Amniotic epithelial cell (primary cell): ENCODE measurements around the gene AGRN.
A peak's percentile ranks its signal among the peaks of the same experiment; 100 is the strongest.
"Not testable (repeated sequence)": the region's sequence is repeated elsewhere in the genome, so short reads cannot be mapped to it uniquely, and the experiment has no call there.

Experiments used
- DNase-seq: peaks from one replicate; pipeline ENCODE4 v3.0.0-alpha.2; 2010; ENCODE audit warnings: low read depth

Gene AGRN

GRCh38 chr1:1053682-1054081 lies 33.8 kb downstream of the AGRN start:
- no peak for DNase-seq

GRCh38 chr1:1054099-1054700 lies 34.3 kb downstream of the AGRN start:
- DNase-seq, result no peak

GRCh38 chr1:1054971-1055370 lies 35.1 kb downstream of the AGRN start:
- DNase-seq, result no peak

GRCh38 chr1:1055841-1056736 lies 36.2 kb downstream of the AGRN start:
- DNase-seq, result no peak

GRCh38 chr1:1057769-1058087 lies 37.8 kb downstream of the AGRN start:
- DNase-seq, result not testable (repeated sequence)

- no peak for DNase-seq
These were observed 38.4 kb downstream of the AGRN start for GRCh38 chr1:1058088-1058905.

- DNase-seq, result no peak
These were observed 39.1 kb downstream of the AGRN start for GRCh38 chr1:1058921-1059493.

GRCh38 chr1:1059494-1060280 lies 39.8 kb downstream of the AGRN start:
- DNase-seq, result peak; percentile 41

- no peak for DNase-seq
These were observed 40.5 kb downstream of the AGRN start for GRCh38 chr1:1060281-1061000.

GRCh38 chr1:1061682-1062345 lies 41.9 kb downstream of the AGRN start:
- no peak for DNase-seq

- no peak for DNase-seq
These were observed 42.6 kb downstream of the AGRN start for GRCh38 chr1:1062348-1063163.

- no peak for DNase-seq
These were observed 43.5 kb downstream of the AGRN start for GRCh38 chr1:1063261-1063944.

- DNase-seq, result peak; percentile 79
These were observed 44.3 kb downstream of the AGRN start for GRCh38 chr1:1063945-1064831.

GRCh38 chr1:1065265-1065939 lies 45.5 kb downstream of the AGRN start:
- DNase-seq, result no peak

GRCh38 chr1:1065940-1066304 lies 46.0 kb downstream of the AGRN start:
- peak; percentile 37 for DNase-seq

GRCh38 chr1:1066403-1067283 lies 46.7 kb downstream of the AGRN start:
- no peak for DNase-seq
